GM12801 (cell line): ENCODE measurements around the gene TRIM47.

ENCODE experiments used
- CTCF ChIP-seq: IDR thresholded peaks from one replicate; pipeline ENCODE4 v1.5.1; 2011; ENCODE audit warnings: control low read depth; ENCODE audit not compliant: insufficient read length; ENCODE audit errors: extremely low read depth

Gene TRIM47

GRCh38 chr17:75881678-75882454, 3.5 kb upstream of the TRIM47 start:
- TF ChIP-seq CTCF = no peak

- TF ChIP-seq CTCF = no peak
These were observed 1.9 kb upstream of the TRIM47 start for GRCh38 chr17:75880266-75880665.

DNA sequence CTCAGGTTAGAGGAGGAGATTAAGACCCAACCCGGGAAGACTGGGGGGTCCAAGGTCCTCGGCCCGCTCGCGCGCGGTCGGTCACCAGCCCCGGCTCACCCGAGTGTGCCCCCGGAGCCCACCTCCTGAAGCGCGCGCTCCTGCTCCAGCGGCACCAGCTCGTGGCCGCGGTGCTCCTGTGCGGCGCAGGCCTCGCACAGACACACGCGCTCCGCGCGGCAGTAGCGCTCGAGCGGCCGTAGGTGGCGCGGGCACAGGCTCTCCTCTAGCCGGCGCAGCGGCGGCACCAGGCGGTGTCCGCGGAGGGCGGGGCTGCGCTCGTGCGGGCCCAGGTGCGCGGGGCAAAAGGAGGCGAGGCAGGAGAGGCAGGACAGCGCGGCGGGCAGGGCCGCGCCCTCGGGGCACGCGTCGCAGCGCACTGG, 618 bp downstream of the TRIM47 start:
- TF ChIP-seq CTCF = no peak

DNA sequence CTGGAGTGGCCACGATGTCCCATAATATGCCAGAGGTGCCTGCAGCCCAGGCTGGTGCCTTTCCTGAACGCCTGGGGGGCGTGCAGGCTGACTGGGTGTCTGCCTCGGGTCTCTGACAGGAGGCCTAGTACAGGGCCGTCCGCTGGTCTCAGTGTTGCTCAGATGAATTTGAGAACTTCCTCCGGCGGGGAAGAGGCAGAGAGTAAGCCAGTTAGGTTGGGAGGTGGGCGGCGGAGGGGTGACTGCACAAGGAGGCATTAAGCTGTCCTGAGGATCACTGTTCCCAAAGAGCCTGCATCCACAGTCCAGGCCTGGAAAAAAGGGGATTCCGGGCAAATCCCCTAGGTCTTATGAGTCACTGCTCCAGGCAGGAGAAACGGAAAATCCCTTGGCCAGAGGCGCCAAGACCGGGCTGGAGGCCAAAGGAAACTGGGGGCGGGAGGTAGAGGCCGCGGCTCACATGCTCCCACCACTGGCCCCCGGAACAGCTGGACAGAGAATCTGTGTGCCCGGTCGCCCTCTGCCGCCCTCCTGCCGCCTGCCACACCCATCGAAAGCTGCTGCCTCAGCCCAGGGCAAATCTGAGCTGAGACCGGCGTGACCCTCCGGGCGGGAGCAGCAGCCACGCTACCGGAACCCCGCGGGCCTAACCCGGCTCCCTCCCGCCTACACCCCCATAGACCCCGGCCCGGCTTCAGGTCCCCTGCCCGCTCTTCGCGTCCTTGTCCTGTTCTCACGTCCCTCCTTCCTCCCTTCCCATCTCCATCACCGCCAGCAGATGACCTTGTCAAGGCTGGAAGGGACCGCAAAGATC, 1.2 kb downstream of the TRIM47 start:
- TF ChIP-seq CTCF = no peak

- no peak for TF ChIP-seq CTCF
These were observed 2.0 kb downstream of the TRIM47 start for GRCh38 chr17:75876190-75876937.

DNA sequence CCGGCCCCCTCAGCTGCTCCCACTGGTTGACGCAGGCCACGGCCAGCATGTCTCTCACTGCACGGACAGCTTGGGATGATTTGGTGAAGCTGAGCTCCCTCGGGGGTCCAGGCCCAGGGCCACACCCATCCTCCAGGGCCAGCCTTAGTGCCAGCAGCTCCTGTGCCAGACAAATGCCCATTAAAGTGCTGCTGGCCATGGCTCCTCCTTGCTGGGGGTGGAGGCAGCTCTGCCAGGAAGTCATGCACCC, 2.5 kb downstream of the TRIM47 start:
- no peak for TF ChIP-seq CTCF

- TF ChIP-seq CTCF = no peak
These were observed 3.0 kb downstream of the TRIM47 start for GRCh38 chr17:75875182-75875939.
